Ovary (tissue), 9 donors: ENCODE data around the gene MYB. TPM values are rescaled to one million over a fixed set of nuclear protein-coding genes. Genes with fewer than 3 reads are reported as not detected.

ENCODE experiments used
- DNase-seq, 5 donors: peaks; one replicate each; pipeline ENCODE4 v3.0.0-alpha.2; 2019 to 2020
- H3K27ac ChIP-seq, 2 donors: fragments of 200-600 bp; one replicate each; pipeline versions ENCODE4 v1.5.1 to v1.8.0; 2019 to 2022
- H3K27me3 ChIP-seq: fragments of 200-600 bp; one replicate; pipeline ENCODE4 v1.8.0; 2022
- H3K36me3 ChIP-seq: fragments of 200-600 bp; sonication (generic); one replicate; pipeline ENCODE4 v1.5.1; 2019
- H3K4me1 ChIP-seq: one replicate; pipeline ENCODE4 v1.8.1; 2013; ENCODE audit warnings: mild to moderate bottlenecking, moderate library complexity; ENCODE audit not compliant: insufficient read depth
- H3K4me3 ChIP-seq: fragments of 200-600 bp; sonication (generic); one replicate; pipeline ENCODE4 v1.5.1; 2017
- H3K9me3 ChIP-seq, 2 donors: fragments of 200-600 bp in 1 of 2; sonication (generic) in 1 of 2; one replicate each; pipeline versions ENCODE4 v1.5.1 to v1.8.1; 2013 to 2019; ENCODE audit warnings: mild to moderate bottlenecking in 1 of 2, moderate library complexity in 1 of 2
- EP300 ChIP-seq: sonication (generic); formaldehyde crosslinking; IDR thresholded peaks from one replicate; pipeline ENCODE4 v1.6.1; 2017; ENCODE audit warnings: antibody characterized with exemption
- POLR2A ChIP-seq: fragments of 450-650 bp; IDR thresholded peaks from one replicate; pipeline ENCODE4 v1.6.1; 2017; ENCODE audit warnings: antibody characterized with exemption, mild to moderate bottlenecking, moderate library complexity
- WGBS, 3 donors: extraction: QIAGEN DNeasy Blood & Tissue Kit in 1 of 3; methylation state at CpG; one replicate each; pipeline versions ENCODE4 v1.1.5 to v1.1.7; 2013 to 2017; 5-methylcytosine and 5-hydroxymethylcytosine counted together
- intact Hi-C, 4 donors: fragments of 100-400 bp; cut with DNase I; formaldehyde crosslinking; loops; one replicate each; pipeline versions ENCODE4 v1.11.0 to v1.15.1; 2022 to 2023
- polyA plus RNA-seq, 2 donors: library from polyadenylated mRNA; stranded (reverse); fragments of 200-250 nt in 1 of 2; fragments of 350-450 nt in 1 of 2; fragmentation: Illumina TruSeq in 1 of 2; extraction: RNeasy Lipid Tissue Mini Kit (QIAGEN cat#74804) in 1 of 2; gene quantifications; one replicate each; pipeline ENCODE4 v1.2.3, GENCODE V29; 2013 to 2014
- total RNA-seq, 7 donors: library from RNA; depleted of rRNA in 2 of 7; stranded (reverse); fragments of >200 nt in 2 of 7; fragmentation: NEBNext Ultra II Directional in 3 of 7; extraction: Animal tissue kit (Norgen Biotek cat#: 25700) in 3 of 7; gene quantifications; one replicate each; pipeline versions ENCODE4 v1.1.0 to v1.2.4, GENCODE V29; 2016 to 2023
- TF ChIP-seq, protein P1 (sequence below), 3 donors: fragments of 450-650 bp in 2 of 3; fragments of 200-600 bp in 1 of 3; IDR thresholded peaks; one replicate each; pipeline versions ENCODE4 v1.5.1 to v1.8.0; 2016 to 2022; ENCODE audit warnings: antibody characterized with exemption in 3 of 3, mild to moderate bottlenecking in 1 of 3
- donor health status: DM: no; HTN: no; CAD: no; lungs with moderate emphysema.
- donor health status: DM: no; HTN: no; CAD: no.
- donor health status: Bipolar disorder and iron deficiency.
- donor health status: DM: yes; HTN: yes; CAD: no.
- donor health status: DM: no; HTN: no; CAD: no.
- donor health status: DM: yes; HTN: yes; CAD: no.

Gene MYB
- total and polyA plus RNA-seq, 9 donors, result 0.07 to 7.0 (median 1.0) TPM; not detected in 2

GRCh38 chr6:135158397-135158796, 22.7 kb upstream of the MYB start:
- no peaks in the 10 kb centered on the region for H3K27me3 ChIP-seq
- H3K4me3 ChIP-seq, result no peak overlapping the region
- H3K36me3 ChIP-seq, result no peaks in the 10 kb centered on the region
- TF ChIP-seq POLR2A, result no peak
- TF ChIP-seq, protein P1, sequence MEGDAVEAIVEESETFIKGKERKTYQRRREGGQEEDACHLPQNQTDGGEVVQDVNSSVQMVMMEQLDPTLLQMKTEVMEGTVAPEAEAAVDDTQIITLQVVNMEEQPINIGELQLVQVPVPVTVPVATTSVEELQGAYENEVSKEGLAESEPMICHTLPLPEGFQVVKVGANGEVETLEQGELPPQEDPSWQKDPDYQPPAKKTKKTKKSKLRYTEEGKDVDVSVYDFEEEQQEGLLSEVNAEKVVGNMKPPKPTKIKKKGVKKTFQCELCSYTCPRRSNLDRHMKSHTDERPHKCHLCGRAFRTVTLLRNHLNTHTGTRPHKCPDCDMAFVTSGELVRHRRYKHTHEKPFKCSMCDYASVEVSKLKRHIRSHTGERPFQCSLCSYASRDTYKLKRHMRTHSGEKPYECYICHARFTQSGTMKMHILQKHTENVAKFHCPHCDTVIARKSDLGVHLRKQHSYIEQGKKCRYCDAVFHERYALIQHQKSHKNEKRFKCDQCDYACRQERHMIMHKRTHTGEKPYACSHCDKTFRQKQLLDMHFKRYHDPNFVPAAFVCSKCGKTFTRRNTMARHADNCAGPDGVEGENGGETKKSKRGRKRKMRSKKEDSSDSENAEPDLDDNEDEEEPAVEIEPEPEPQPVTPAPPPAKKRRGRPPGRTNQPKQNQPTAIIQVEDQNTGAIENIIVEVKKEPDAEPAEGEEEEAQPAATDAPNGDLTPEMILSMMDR (IDR thresholded peaks at IDR 0.05), result no peak
- TF ChIP-seq EP300, result no peak
- DNase-seq, result no peak
- intact Hi-C loops, result no loop called here
- H3K9me3 ChIP-seq, result no peaks in the 10 kb centered on the region
- H3K4me1 ChIP-seq, result no peaks in the 10 kb centered on the region
- WGBS, 3 donors, result 70 to 76% (median 72%) methylated on average over 4 of the region's 4 CpGs
- H3K27ac ChIP-seq, result no peak overlapping the region

- Histone ChIP-seq H3K9me3 (no peaks in the 10 kb centered on the region), H3K27ac (no peak overlapping the region), H3K4me1 (no peaks in the 10 kb centered on the region), H3K27me3 (no peaks in the 10 kb centered on the region), H3K4me3 (no peak overlapping the region), H3K36me3 (no peaks in the 10 kb centered on the region)
- no peak for DNase-seq
- intact Hi-C loops, result no loop called here
- 62 to 74% (median 71%) methylated on average over 3 of the region's 3 CpGs for WGBS, 3 donors
- TF ChIP-seq POLR2A, result no peak
- no peak for TF ChIP-seq EP300
- TF ChIP-seq, protein P1 (IDR thresholded peaks at IDR 0.05), result no peak
Measured at GRCh38 chr6:135159531-135159930, 21.6 kb upstream of the MYB start.

GRCh38 chr6:135161411-135162395, 19.4 kb upstream of the MYB start:
- WGBS, 3 donors, result 82 to 87% (median 85%) methylated on average over 3 of the region's 3 CpGs
- H3K36me3 ChIP-seq, result no peaks in the 10 kb centered on the region
- DNase-seq, result no peak
- H3K27ac ChIP-seq, result no peak overlapping the region
- H3K27me3 ChIP-seq, result no peaks in the 10 kb centered on the region
- no peak overlapping the region for H3K4me3 ChIP-seq
- TF ChIP-seq POLR2A (no peak), EP300 (no peak)
- TF ChIP-seq, protein P1 (IDR thresholded peaks at IDR 0.05), result no peak
- H3K4me1 ChIP-seq, result no peaks in the 10 kb centered on the region
- H3K9me3 ChIP-seq, result no peaks in the 10 kb centered on the region
- intact Hi-C loops, result no loop called here

GRCh38 chr6:135162678-135163439, 18.2 kb upstream of the MYB start:
- 32 to 40% (median 39%) methylated on average over 10 of the region's 10 CpGs for WGBS, 3 donors
- no peak for TF ChIP-seq EP300
- intact Hi-C loops, result no loop called here
- Histone ChIP-seq H3K4me3 (no peak overlapping the region), H3K9me3 (no peaks in the 10 kb centered on the region), H3K36me3 (no peaks in the 10 kb centered on the region), H3K4me1 (no peaks in the 10 kb centered on the region), H3K27ac (no peak overlapping the region), H3K27me3 (no peaks in the 10 kb centered on the region)
- no peak for DNase-seq
